LNCAP (cell line): ENCODE data around the gene PALD1.

Experiments used
- TF ChIP-seq, protein P1 (sequence below): fragments of 450-650 bp; IDR thresholded peaks from 2 replicates; pipeline ENCODE4 v1.5.1; 2017; ENCODE audit warnings: mild to moderate bottlenecking

Gene PALD1

DNA sequence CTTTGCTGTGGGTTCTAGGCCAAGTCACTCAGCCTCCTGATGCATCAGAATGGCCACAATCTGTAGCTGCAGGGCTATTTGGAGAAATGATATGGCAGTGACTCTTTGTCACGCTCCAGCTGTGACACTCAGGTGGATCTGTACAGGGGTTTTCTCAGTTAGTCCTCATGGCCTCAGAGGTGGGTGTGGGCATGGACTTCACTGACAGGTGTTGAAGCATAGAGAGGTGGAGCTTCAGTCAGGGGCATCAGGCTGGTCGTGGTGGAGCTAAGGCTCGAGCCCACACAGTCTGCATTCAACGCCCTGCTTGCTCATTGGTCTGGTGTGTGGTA, 21.2 kb downstream of the PALD1 start:
- TF ChIP-seq, protein P1, sequence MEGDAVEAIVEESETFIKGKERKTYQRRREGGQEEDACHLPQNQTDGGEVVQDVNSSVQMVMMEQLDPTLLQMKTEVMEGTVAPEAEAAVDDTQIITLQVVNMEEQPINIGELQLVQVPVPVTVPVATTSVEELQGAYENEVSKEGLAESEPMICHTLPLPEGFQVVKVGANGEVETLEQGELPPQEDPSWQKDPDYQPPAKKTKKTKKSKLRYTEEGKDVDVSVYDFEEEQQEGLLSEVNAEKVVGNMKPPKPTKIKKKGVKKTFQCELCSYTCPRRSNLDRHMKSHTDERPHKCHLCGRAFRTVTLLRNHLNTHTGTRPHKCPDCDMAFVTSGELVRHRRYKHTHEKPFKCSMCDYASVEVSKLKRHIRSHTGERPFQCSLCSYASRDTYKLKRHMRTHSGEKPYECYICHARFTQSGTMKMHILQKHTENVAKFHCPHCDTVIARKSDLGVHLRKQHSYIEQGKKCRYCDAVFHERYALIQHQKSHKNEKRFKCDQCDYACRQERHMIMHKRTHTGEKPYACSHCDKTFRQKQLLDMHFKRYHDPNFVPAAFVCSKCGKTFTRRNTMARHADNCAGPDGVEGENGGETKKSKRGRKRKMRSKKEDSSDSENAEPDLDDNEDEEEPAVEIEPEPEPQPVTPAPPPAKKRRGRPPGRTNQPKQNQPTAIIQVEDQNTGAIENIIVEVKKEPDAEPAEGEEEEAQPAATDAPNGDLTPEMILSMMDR = no peak

DNA sequence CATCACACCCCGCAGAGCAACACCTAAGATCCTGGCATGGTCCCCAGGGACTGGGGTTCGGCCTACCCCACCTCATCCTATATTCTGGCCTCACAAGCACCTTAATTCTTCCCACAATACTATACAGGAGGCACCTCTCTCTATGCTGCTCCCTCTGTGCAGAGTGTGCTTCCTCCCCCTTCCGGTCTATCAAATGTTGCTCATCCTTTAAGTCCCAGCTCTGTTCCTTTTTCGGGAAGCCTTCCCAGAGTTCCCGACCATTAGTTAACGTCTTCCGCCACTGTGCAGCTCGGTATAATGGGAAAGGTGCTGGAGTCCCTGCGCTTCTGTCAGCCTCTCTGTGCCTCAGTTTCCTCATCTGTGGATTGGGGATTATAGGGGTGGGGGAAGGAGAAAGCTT, 21.8 kb downstream of the PALD1 start:
- TF ChIP-seq, protein P1 = no peak

DNA sequence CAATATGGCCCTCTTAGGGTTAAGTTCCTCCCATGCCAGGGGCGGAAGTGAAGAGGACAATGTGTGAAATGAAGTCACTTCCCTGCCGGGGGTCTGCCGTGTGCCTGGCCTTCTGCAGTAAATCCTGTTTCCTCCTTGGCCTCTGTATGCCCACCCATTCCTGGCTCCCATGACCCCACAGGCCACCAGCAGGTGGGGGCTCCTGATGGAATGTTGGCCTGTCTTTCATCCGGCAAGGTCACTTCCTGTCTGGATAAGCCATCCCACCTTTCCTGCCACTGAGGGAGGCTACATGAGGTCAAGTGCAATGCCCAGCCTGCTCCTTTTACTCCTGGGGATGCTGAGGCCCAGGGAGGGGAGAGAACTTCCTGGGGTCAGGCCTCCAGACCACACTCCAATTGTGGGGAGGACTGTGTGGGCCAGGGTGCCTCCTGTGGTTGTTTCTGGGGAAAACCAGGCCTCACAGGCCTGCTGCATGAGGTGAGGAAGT, 22.3 kb downstream of the PALD1 start:
- TF ChIP-seq, protein P1 = no peak

DNA sequence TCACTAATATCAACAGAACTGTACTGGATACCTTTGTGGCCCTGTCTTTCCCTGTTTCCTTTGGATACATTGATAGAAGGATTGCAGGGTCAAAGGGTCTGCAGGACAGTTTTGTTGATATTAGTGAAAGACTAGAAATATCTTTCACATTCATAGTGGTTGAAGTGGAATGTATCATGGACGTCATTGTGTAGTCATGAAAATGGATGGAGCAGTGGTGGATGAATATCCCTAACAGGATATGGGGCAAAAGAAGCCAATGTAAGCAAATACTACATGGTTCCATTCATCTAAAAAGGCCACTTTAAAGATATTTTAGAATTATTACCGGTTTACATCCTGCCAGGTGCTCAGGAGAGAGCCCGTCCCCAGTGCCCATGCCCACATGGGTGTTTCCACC, 23.8 kb downstream of the PALD1 start:
- TF ChIP-seq, protein P1 = no peak

DNA sequence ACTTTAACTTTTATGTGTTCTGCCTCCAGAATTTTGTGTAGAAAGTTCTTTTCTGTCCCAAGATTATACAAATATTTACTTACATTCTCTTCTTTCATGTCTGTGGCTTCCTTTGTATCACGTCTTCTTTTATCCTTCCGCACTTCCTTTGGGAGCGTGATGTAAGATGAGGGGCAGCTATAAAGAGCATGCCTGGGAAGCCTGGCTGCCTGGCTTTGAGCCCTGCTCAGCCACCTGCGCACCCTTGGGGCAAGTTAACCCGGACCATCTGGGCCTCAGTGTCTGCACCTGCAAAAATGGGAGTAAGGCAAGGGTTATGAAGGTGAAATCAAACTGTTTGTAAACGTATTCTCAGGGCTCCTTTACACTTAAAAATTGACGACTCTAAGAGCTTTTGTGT, 25.2 kb downstream of the PALD1 start:
- TF ChIP-seq, protein P1 = no peak

DNA sequence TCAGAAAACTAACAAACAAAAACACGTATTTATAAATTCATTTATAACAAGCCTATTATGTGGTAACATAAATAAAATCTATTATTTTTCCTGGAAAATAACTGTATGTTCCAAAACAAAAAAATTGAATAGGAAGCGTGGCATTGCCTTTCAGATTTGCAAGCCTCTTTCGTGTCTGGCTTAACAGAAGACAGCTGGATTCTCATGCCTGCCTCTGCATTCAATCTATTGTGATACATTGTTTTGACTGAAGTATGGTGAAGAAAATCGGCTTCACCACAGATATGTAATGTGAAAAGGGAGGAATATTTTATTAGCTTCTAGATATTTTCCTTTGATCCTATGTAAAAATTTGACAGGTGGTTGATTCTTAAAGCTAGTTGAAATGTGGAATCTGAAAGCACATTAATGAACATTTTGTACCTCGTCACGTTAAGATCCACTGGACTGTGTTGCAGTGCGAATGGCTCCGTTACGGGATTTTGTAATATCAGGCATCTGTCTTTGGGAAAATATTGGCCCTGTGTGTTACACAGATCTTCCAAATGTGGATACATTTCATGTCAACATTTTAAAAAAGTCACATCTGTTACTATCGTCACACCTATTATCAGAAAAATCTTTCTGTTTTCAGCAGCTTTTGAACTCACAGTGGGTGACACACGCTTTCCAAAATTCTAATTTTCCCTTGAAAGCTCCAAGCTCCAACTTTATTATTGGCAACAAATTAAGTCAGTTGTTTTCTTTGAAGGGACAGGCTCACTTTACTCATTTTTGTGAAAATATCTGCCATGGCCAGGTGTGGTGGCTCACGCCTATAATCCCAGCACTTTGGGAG, 26.2 kb downstream of the PALD1 start:
- TF ChIP-seq, protein P1 = no peak

DNA sequence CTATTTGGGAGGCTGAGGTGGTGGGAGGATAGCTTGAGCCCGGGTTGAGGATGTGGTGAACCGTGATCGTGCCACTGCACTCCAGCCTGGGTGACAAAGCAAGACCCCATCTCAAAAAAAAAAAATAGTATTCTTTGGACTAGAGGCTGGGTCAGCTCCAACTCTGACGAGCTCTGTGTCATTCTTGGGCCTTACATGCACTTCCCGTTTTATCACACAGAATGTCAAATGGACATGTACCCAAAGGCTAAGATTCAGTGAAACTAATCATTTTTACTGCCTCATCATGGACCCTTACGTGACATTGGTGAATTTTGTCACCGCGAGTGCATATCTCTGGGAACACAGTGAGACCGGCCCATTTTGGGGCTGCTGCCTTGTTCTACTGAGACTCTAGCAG, 27.3 kb downstream of the PALD1 start:
- TF ChIP-seq, protein P1 = no peak
